ENCODE measurements around the gene ASAP2. TPM values are rescaled to one million over a fixed set of nuclear protein-coding genes. Genes with fewer than 3 reads are reported as not detected.

ASAP2 gene
- total RNA-seq, 2 experiments from 2014 or later = not detected

- H3K4me3 Mint-ChIP-seq = no peak overlapping the region
- no peak for ATAC-seq (ENCODE audit: low read depth)
- DNase-seq = no peak
- no peak overlapping the region for H3K27ac Mint-ChIP-seq
- H3K9me3 Mint-ChIP-seq = no peaks in the 10 kb centered on the region
- POLR2A ChIA-PET = no interaction called here
- H3K4me1 Mint-ChIP-seq = no peaks in the 10 kb centered on the region
- H3K36me3 Mint-ChIP-seq = no peaks in the 10 kb centered on the region
- H3K27me3 Mint-ChIP-seq = peaks cover 25% of the 10 kb centered on the region
Measured at GRCh38 chr2:9170458-9171130, 36.0 kb upstream of the ASAP2 start.

- ATAC-seq (ENCODE audit: low read depth) = no peak
- Mint-ChIP-seq H3K36me3 (no peaks in the 10 kb centered on the region), H3K4me3 (no peak overlapping the region), H3K27ac (no peak overlapping the region), H3K4me1 (no peaks in the 10 kb centered on the region), H3K9me3 (no peaks in the 10 kb centered on the region), H3K27me3 (peaks cover 16% of the 10 kb centered on the region)
- DNase-seq = no peak
- POLR2A ChIA-PET = no interaction called here
Measured at GRCh38 chr2:9174771-9175437, 31.7 kb upstream of the ASAP2 start.

- H3K27ac Mint-ChIP-seq = no peak overlapping the region
- POLR2A ChIA-PET = no interaction called here
- no peak for DNase-seq
- no peaks in the 10 kb centered on the region for H3K9me3 Mint-ChIP-seq
- peaks cover 7% of the 10 kb centered on the region for H3K27me3 Mint-ChIP-seq
- H3K4me1 Mint-ChIP-seq = peaks cover under 1% of the 10 kb centered on the region
- no peaks in the 10 kb centered on the region for H3K36me3 Mint-ChIP-seq
- H3K4me3 Mint-ChIP-seq = no peak overlapping the region
- ATAC-seq (ENCODE audit: low read depth) = no peak
Measured at GRCh38 chr2:9178110-9178903, 28.3 kb upstream of the ASAP2 start.

- ATAC-seq (ENCODE audit: low read depth) = no peak
- Mint-ChIP-seq H3K36me3 (no peaks in the 10 kb centered on the region), H3K4me3 (no peak overlapping the region), H3K9me3 (no peaks in the 10 kb centered on the region), H3K27ac (no peak overlapping the region), H3K4me1 (peaks cover 1% of the 10 kb centered on the region), H3K27me3 (peaks cover 11% of the 10 kb centered on the region)
- POLR2A ChIA-PET = no interaction called here
- no peak for DNase-seq
Measured at GRCh38 chr2:9178904-9179571, 27.6 kb upstream of the ASAP2 start.

GRCh38 chr2:9179572-9180201 lies 26.9 kb upstream of the ASAP2 start:
- Mint-ChIP-seq H3K4me1 (peaks cover 1% of the 10 kb centered on the region), H3K36me3 (no peaks in the 10 kb centered on the region), H3K27ac (no peak overlapping the region), H3K4me3 (no peak overlapping the region), H3K27me3 (peaks cover 11% of the 10 kb centered on the region), H3K9me3 (no peaks in the 10 kb centered on the region)
- DNase-seq = no peak
- ATAC-seq (ENCODE audit: low read depth) = no peak
- POLR2A ChIA-PET = no interaction called here

GRCh38 chr2:9184361-9184760 lies 22.3 kb upstream of the ASAP2 start:
- peaks cover 1% of the 10 kb centered on the region for H3K4me1 Mint-ChIP-seq
- H3K9me3 Mint-ChIP-seq = no peaks in the 10 kb centered on the region
- POLR2A ChIA-PET = no interaction called here
- no peak overlapping the region for H3K4me3 Mint-ChIP-seq
- no peaks in the 10 kb centered on the region for H3K36me3 Mint-ChIP-seq
- H3K27ac Mint-ChIP-seq = no peak overlapping the region
- peaks cover 8% of the 10 kb centered on the region for H3K27me3 Mint-ChIP-seq
- DNase-seq (no peak), ATAC-seq (ENCODE audit: low read depth) (no peak)

GRCh38 chr2:9187620-9188214 lies 18.9 kb upstream of the ASAP2 start:
- ATAC-seq (ENCODE audit: low read depth) (no peak), DNase-seq (no peak)
- Mint-ChIP-seq H3K27ac (no peak overlapping the region), H3K9me3 (no peaks in the 10 kb centered on the region), H3K4me3 (no peak overlapping the region), H3K4me1 (peaks cover 1% of the 10 kb centered on the region), H3K36me3 (no peaks in the 10 kb centered on the region), H3K27me3 (peaks cover 10% of the 10 kb centered on the region)
- POLR2A ChIA-PET = no interaction called here

GRCh38 chr2:9188823-9189222 lies 17.8 kb upstream of the ASAP2 start:
- Mint-ChIP-seq H3K4me3 (no peak overlapping the region), H3K36me3 (no peaks in the 10 kb centered on the region), H3K9me3 (no peaks in the 10 kb centered on the region), H3K27ac (no peak overlapping the region), H3K4me1 (no peaks in the 10 kb centered on the region), H3K27me3 (peaks cover 4% of the 10 kb centered on the region)
- POLR2A ChIA-PET = no interaction called here
- ATAC-seq (ENCODE audit: low read depth) = no peak
- no peak for DNase-seq

- Mint-ChIP-seq H3K27me3 (peaks cover 4% of the 10 kb centered on the region), H3K27ac (no peak overlapping the region), H3K36me3 (no peaks in the 10 kb centered on the region), H3K9me3 (no peaks in the 10 kb centered on the region), H3K4me1 (no peaks in the 10 kb centered on the region), H3K4me3 (no peak overlapping the region)
- ATAC-seq (ENCODE audit: low read depth) (no peak), DNase-seq (no peak)
- POLR2A ChIA-PET = no interaction called here
Measured at GRCh38 chr2:9189901-9190300, 16.7 kb upstream of the ASAP2 start.

- no peak overlapping the region for H3K27ac Mint-ChIP-seq
- DNase-seq (no peak), ATAC-seq (ENCODE audit: low read depth) (no peak)
- no peaks in the 10 kb centered on the region for H3K36me3 Mint-ChIP-seq
- H3K4me3 Mint-ChIP-seq = no peak overlapping the region
- no peaks in the 10 kb centered on the region for H3K9me3 Mint-ChIP-seq
- POLR2A ChIA-PET = no interaction called here
- peaks cover 11% of the 10 kb centered on the region for H3K27me3 Mint-ChIP-seq
- H3K4me1 Mint-ChIP-seq = no peaks in the 10 kb centered on the region
Measured at GRCh38 chr2:9191041-9191481, 15.6 kb upstream of the ASAP2 start.

GRCh38 chr2:9192712-9193111 lies 13.9 kb upstream of the ASAP2 start:
- no peak overlapping the region for H3K4me3 Mint-ChIP-seq
- POLR2A ChIA-PET = no interaction called here
- H3K27ac Mint-ChIP-seq = no peak overlapping the region

GRCh38 chr2:9194352-9194751 lies 12.3 kb upstream of the ASAP2 start:
- no peaks in the 10 kb centered on the region for H3K9me3 Mint-ChIP-seq
- H3K4me3 Mint-ChIP-seq = no peak overlapping the region
- POLR2A ChIA-PET = no interaction called here
- peaks cover 21% of the 10 kb centered on the region for H3K27me3 Mint-ChIP-seq
- H3K36me3 Mint-ChIP-seq = no peaks in the 10 kb centered on the region
- H3K4me1 Mint-ChIP-seq = no peaks in the 10 kb centered on the region
- ATAC-seq (ENCODE audit: low read depth) (no peak), DNase-seq (no peak)
- no peak overlapping the region for H3K27ac Mint-ChIP-seq

More at GRCh38 chr2:9192712-9193111, 13.9 kb upstream of the ASAP2 start:
- Mint-ChIP-seq H3K4me1 (no peaks in the 10 kb centered on the region), H3K27me3 (peaks cover 17% of the 10 kb centered on the region), H3K36me3 (no peaks in the 10 kb centered on the region), H3K9me3 (no peaks in the 10 kb centered on the region)
- DNase-seq = no peak
- no peak for ATAC-seq (ENCODE audit: low read depth)

- H3K4me3 Mint-ChIP-seq = no peak overlapping the region
- H3K9me3 Mint-ChIP-seq = no peaks in the 10 kb centered on the region
- no peaks in the 10 kb centered on the region for H3K4me1 Mint-ChIP-seq
- no peak overlapping the region for H3K27ac Mint-ChIP-seq
- POLR2A ChIA-PET = no interaction called here
- ATAC-seq (ENCODE audit: low read depth) = no peak
- no peak for DNase-seq
- no peaks in the 10 kb centered on the region for H3K36me3 Mint-ChIP-seq
- peaks cover 24% of the 10 kb centered on the region for H3K27me3 Mint-ChIP-seq
Measured at GRCh38 chr2:9196637-9197036, 10.0 kb upstream of the ASAP2 start.
